LHCN-M2 (cell line): Measurements from ENCODE around the gene RPS10. TPM values are rescaled to one million over a fixed set of nuclear protein-coding genes. Genes with fewer than 3 reads are reported as not detected.
"Not testable (repeated sequence)": the region's sequence is repeated elsewhere in the genome, so short reads cannot be mapped to it uniquely, and the experiment has no call there.

Experiments
- DNase-seq: peaks from one replicate; pipeline ENCODE4 v3.0.0-alpha.2; 2012; ENCODE audit warnings: low read depth
- total RNA-seq: library from RNA; depleted of rRNA; stranded (reverse); fragments of >200 nt; gene quantifications from 2 replicates; pipeline ENCODE4 v1.2.3, GENCODE V29; 2014; rRNA removed

Gene RPS10
- total RNA-seq, 1 experiment from 2014 or later, result 2,414 TPM

DNA sequence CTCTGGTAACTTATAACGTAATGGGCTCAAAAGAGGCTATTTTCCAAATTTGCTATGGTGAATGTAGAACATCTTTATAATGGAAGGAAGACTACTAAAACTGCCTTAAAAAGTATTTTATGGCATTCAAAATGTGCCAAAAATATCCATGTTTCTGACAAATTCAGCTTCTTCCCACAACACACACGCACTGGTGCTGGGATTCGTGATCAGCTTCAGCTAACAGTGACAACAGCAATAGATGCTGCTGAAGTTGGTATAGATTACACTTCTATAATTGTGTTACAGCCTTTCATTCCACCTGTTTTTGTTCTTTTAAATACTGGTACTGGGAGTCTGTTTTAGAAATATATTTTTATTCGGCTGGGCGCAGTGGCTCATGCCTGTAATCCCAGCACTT lies 52.4 kb downstream of the RPS10 start:
- DNase-seq, result no peak

DNA sequence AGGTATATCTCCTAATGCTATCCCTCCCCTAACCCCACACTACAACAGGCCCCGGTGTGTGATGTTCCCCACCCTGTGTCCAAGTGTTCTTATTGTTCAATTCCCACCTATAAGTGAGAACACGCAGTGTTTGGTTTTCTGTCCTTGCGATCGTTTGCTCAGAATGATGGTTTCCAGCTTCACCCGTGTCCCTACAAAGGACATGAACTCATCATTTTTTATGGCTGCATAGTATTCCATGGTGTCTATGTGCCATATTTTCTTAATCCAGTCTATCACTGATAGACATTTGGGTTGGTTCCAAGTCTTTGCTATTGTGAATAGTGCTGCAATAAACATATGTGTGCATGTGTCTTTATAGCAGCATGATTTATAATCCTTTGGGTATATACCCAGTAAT lies 54.0 kb downstream of the RPS10 start:
- DNase-seq, result not testable (repeated sequence)

DNA sequence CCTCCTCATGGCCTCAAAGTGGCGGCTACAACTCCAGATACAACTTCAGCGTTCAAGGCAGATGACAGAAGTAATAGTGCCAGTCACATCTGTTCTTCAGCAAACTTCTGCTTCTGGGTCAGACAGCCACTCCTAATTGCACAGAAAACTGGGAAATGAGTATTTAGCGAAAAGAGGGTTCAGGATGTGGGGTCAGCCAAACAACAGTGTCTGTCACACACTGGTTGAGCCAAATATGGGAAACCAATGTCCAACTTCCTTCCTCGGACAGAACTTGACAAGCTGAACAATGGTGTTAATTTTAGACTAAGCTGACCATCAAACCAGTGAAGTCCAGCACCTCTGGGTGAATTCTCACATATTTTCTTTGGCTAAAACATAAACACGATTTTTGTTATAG lies 55.5 kb downstream of the RPS10 start:
- no peak for DNase-seq

DNA sequence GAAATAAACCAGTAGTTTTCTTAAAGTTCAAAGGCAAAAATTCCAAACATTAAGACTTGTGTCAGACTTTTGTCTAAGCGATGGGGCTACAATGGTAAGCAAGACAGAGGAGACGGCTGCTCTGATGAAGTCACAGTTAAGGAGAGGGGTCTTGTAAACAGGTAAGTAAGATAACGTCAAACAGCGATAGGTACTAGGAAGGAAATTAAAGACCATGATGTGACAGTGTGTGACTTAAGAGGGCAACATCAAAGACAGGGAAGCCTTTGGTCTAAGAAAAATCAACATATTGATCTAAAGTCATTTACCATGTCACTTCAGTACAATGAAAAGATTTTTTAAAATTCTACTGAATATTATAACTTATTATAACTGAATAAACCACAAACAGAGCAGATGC lies 56.5 kb downstream of the RPS10 start:
- no peak for DNase-seq

Other genes starting within 250 kb of the RPS10 start
- gene HMGA1, start 189.2 kb downstream of the RPS10 start, total RNA-seq, result 420 and 508 TPM in 2 replicates
- gene SMIM29, start 177.1 kb downstream of the RPS10 start, total RNA-seq, result 73.4 and 75.4 TPM in 2 replicates
- 21.5 and 26.1 TPM in 2 replicates for gene NUDT3, start 33.4 kb downstream of the RPS10 start, total RNA-seq
- not detected in 2 replicates for gene PACSIN1, start 40.0 kb upstream of the RPS10 start, total RNA-seq
- gene SPDEF, start 130.3 kb upstream of the RPS10 start, total RNA-seq, result not detected in 2 replicates